Tibial artery (tissue), 4 donors: ENCODE results near the gene LSAMP.

ENCODE experiments used
- DNase-seq, 2 donors: peaks; one replicate each; pipeline ENCODE4 v3.0.0-alpha.2; 2019
- H3K27ac ChIP-seq, 2 donors: fragments of 200-600 bp; sonication (generic) in 1 of 2; 1 replicate in 1 of 2; 2 replicates in 1 of 2; pipeline ENCODE4 v1.5.1; 2018 to 2019; ENCODE audit warnings: mild to moderate bottlenecking in 1 of 2
- H3K27me3 ChIP-seq, 2 donors: fragments of 200-600 bp; sonication (generic) in 1 of 2; one replicate each; pipeline versions ENCODE4 v1.5.1 to v1.6.0; 2016 to 2019
- H3K36me3 ChIP-seq, 3 donors: fragments of 200-600 bp; sonication (generic) in 2 of 3; one replicate each; pipeline ENCODE4 v1.5.1; 2016 to 2019; ENCODE audit warnings: mild to moderate bottlenecking in 2 of 3
- H3K4me1 ChIP-seq, 4 donors: fragments of 200-600 bp; sonication (generic) in 2 of 4; 1 replicate in 3 of 4; 2 replicates in 1 of 4; pipeline ENCODE4 v1.5.1; 2016 to 2019
- H3K4me3 ChIP-seq, 2 donors: fragments of 200-600 bp; sonication (generic) in 1 of 2; 1 replicate in 1 of 2; 2 replicates in 1 of 2; pipeline ENCODE4 v1.5.1; 2018 to 2019; ENCODE audit warnings: mild to moderate bottlenecking in 2 of 2
- H3K9me3 ChIP-seq, 3 donors: fragments of 200-600 bp; sonication (generic) in 1 of 3; one replicate each; pipeline ENCODE4 v1.5.1; 2016 to 2019
- intact Hi-C: fragments of 100-400 bp; cut with DNase I; formaldehyde crosslinking; loops from one replicate; pipeline ENCODE4 v1.15.0; 2023; ENCODE audit warnings: low total_unique reads
- TF ChIP-seq, protein P1 (sequence below), 2 experiments: fragments of 200-600 bp in 1 of 2; fragments of 450-650 bp in 1 of 2; IDR thresholded peaks; one replicate each; pipeline ENCODE4 v1.5.1; 2017 to 2019; ENCODE audit warnings: antibody characterized with exemption in 2 of 2, mild to moderate bottlenecking in 1 of 2, moderate library complexity in 1 of 2

Gene LSAMP

DNA sequence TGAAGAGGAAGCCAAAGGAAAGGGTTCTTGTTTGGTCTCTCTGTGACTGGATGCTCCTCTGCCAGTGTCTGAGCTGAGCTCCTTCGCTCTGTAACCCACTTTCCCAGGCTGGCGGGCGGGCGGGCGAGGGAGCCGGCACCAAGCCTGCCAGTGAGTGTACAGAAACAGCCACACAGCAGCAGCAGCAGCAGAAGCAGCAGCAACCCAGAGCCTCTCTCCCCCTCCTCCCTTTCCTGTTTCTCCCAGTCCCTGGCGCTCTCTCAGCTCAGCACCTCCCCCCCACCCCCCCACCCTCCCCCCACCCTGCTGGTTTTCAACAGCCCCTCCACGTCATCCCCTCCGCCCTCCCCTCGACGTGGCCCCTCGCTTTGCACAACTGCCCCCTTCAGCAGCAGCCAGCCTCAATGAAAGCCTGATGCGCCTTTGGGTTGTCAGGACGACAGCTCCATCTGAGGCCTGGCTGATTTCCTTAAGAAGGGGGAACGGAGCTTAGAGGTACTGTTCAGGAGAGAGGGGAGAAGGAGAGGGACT, at the start of gene LSAMP:
Gene LSAMP, minus strand, starts transcription at position 177 of the 531 bp plus-strand sequence.
- H3K4me1 ChIP-seq, result peaks cover 0 to 9% (median 0%) of the 10 kb centered on the region in 4 donors
- no peak within 1 kb of the TSS for H3K27ac ChIP-seq
- no peaks in the 10 kb centered on the region for H3K36me3 ChIP-seq
- peaks cover 0 to 7% of the 10 kb centered on the region in 2 donors for H3K27me3 ChIP-seq
- H3K9me3 ChIP-seq, result no peaks in the 10 kb centered on the region
- no peak for DNase-seq
- intact Hi-C loops, result no loop called here
- H3K4me3 ChIP-seq, result peak within 1 kb of the TSS in 1 of 2 donors; percentile 11
- TF ChIP-seq, protein P1, sequence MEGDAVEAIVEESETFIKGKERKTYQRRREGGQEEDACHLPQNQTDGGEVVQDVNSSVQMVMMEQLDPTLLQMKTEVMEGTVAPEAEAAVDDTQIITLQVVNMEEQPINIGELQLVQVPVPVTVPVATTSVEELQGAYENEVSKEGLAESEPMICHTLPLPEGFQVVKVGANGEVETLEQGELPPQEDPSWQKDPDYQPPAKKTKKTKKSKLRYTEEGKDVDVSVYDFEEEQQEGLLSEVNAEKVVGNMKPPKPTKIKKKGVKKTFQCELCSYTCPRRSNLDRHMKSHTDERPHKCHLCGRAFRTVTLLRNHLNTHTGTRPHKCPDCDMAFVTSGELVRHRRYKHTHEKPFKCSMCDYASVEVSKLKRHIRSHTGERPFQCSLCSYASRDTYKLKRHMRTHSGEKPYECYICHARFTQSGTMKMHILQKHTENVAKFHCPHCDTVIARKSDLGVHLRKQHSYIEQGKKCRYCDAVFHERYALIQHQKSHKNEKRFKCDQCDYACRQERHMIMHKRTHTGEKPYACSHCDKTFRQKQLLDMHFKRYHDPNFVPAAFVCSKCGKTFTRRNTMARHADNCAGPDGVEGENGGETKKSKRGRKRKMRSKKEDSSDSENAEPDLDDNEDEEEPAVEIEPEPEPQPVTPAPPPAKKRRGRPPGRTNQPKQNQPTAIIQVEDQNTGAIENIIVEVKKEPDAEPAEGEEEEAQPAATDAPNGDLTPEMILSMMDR (IDR thresholded peaks at IDR 0.05), result no peak

DNA sequence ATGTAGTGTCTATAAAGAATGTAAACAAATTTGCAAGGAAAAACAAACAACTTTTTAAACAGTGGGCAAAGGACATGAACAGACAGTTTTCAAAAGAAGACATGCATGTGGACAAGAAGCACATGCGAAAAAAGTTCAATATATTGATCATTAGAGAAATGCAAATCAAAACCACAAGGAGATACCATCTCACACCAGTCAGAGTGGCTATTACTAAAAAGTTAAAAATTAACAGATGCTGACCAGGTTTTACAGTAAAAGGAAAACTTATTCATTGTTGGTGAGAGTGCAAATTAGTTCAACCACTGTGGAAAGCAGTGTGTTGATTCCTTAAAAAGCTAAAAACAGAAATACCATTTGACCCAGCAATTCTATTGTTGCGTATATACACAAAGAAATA, 47.1 kb upstream of the LSAMP start:
- H3K27me3 ChIP-seq, result no peaks in the 10 kb centered on the region
- no peaks in the 10 kb centered on the region for H3K36me3 ChIP-seq
- intact Hi-C loops, result no loop called here
- TF ChIP-seq, protein P1 (IDR thresholded peaks at IDR 0.05), result no peak
- no peaks in the 10 kb centered on the region for H3K9me3 ChIP-seq
- no peak overlapping the region for H3K27ac ChIP-seq
- H3K4me3 ChIP-seq, result no peak overlapping the region
- DNase-seq, result no peak
- no peaks in the 10 kb centered on the region for H3K4me1 ChIP-seq

DNA sequence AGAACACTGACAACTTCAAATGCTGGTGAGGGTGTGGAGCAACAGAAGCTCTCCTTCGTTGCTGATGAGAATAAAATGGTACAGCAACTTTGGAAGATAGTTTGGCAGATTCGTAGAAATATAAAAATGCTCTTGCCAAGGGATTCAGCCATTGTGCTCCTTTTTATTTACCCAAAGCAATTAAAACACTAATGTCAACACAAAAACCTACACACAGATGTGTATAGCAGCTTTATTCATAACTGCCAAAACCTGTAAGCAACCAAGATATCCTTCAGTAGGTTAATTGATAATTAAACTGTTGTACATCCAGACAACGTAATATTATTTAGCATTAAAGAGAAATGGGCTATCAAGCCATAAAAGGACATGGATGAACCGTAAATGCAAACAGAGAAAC, 37.8 kb upstream of the LSAMP start:
- Histone ChIP-seq H3K36me3 (no peaks in the 10 kb centered on the region), H3K9me3 (peaks cover 0 to 5% (median 0%) of the 10 kb centered on the region in 3 donors), H3K4me1 (no peaks in the 10 kb centered on the region), H3K27me3 (no peaks in the 10 kb centered on the region), H3K4me3 (no peak overlapping the region), H3K27ac (no peak overlapping the region)
- intact Hi-C loops, result no loop called here
- TF ChIP-seq, protein P1 (IDR thresholded peaks at IDR 0.05), result no peak
- DNase-seq, result no peak

DNA sequence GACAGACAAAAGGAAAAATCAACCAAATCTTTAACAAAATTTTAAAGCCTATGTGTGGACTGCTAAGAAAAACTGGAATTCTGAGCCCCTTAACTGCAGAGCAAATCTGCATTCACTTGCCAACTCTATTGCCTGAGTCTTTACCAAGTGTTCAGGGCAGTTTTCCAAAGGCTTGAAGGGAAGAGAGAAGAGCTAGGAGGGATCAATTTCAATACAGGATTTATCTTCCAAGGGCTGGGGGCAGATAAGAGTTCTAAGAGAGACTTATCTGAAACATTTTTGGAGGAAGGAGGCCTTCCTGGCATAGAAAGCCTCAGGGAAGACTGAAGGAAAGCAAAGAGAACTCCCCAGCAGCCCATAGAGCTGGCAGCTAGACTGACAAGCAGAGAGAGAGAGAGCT, 31.4 kb upstream of the LSAMP start:
- Histone ChIP-seq H3K36me3 (no peaks in the 10 kb centered on the region), H3K9me3 (peaks cover 0 to 5% (median 0%) of the 10 kb centered on the region in 3 donors), H3K4me1 (peaks cover 0 to 7% (median 0%) of the 10 kb centered on the region in 4 donors), H3K4me3 (no peak overlapping the region), H3K27me3 (no peaks in the 10 kb centered on the region), H3K27ac (no peak overlapping the region)
- intact Hi-C loops, result no loop called here
- TF ChIP-seq, protein P1 (IDR thresholded peaks at IDR 0.05), result no peak
- DNase-seq, result no peak

DNA sequence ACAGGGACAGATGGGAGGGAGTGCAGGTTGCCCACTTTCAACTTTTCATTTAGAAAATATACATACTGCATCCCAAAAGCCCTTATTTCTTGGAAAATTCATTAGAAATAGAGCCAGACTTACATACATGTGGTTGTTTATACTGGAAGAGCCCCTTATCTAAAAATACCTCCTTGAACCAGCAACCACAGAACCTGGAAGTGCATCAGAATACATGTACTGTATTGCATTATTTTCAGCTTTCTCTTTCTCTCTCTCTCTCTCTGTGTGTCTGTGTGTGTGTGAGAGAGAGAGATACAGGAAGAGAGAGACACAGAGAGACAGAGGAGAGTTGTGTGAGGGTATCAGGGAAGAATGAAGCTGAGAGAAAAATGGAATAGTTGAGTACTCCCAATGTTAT, 29.5 kb upstream of the LSAMP start:
- intact Hi-C loops, result no loop called here

More for the DNA sequence above, 29.5 kb upstream of the LSAMP start:
- peaks cover 0 to 5% (median 0%) of the 10 kb centered on the region in 3 donors for H3K9me3 ChIP-seq
- no peaks in the 10 kb centered on the region for H3K36me3 ChIP-seq
- peaks cover 0 to 7% (median 0%) of the 10 kb centered on the region in 4 donors for H3K4me1 ChIP-seq
- TF ChIP-seq, protein P1 (IDR thresholded peaks at IDR 0.05), result no peak
- H3K27ac ChIP-seq, result no peak overlapping the region
- H3K4me3 ChIP-seq, result no peak overlapping the region
- H3K27me3 ChIP-seq, result no peaks in the 10 kb centered on the region
- DNase-seq, result no peak
